ENCODE results near the gene ZNF438. TPM values are rescaled to one million over a fixed set of nuclear protein-coding genes. Genes with fewer than 3 reads are reported as not detected.

ZNF438 gene
- total RNA-seq, 2 donors from 2014 or later: 2.7 to 4.3 TPM

GRCh38 chr10:30863516-30864210 lies 168.0 kb downstream of the ZNF438 start:
- Histone ChIP-seq H3K9me3 (no peaks in the 10 kb centered on the region), H3K4me3 (no peak overlapping the region), H3K9ac (ENCODE audit: low read depth in 2 of 2, low read length in 2 of 2) (no peak overlapping the region), H3K27ac (no peak overlapping the region), H3K4me1 (no peaks in the 10 kb centered on the region), H3K36me3 (no peaks in the 10 kb centered on the region), H3K27me3 (no peaks in the 10 kb centered on the region)
- TF ChIP-seq CTCF (IDR thresholded peaks at IDR 0.05): no peak
- DNase-seq: no peak
- intact Hi-C loops (cut with DNase I): no loop called here

GRCh38 chr10:30862486-30862885 lies 169.2 kb downstream of the ZNF438 start:
- H3K36me3 ChIP-seq: no peaks in the 10 kb centered on the region
- H3K27me3 ChIP-seq: no peaks in the 10 kb centered on the region
- no peak for DNase-seq
- H3K9me3 ChIP-seq: no peaks in the 10 kb centered on the region
- H3K27ac ChIP-seq: no peak overlapping the region
- H3K9ac ChIP-seq (ENCODE audit: low read depth in 2 of 2, low read length in 2 of 2): no peak overlapping the region
- no peaks in the 10 kb centered on the region for H3K4me1 ChIP-seq
- intact Hi-C loops (cut with DNase I): no loop called here
- no peak overlapping the region for H3K4me3 ChIP-seq
- TF ChIP-seq CTCF (IDR thresholded peaks at IDR 0.05): no peak

GRCh38 chr10:30861976-30862375 lies 169.7 kb downstream of the ZNF438 start:
- intact Hi-C loops (cut with DNase I): no loop called here
- Histone ChIP-seq H3K9me3 (no peaks in the 10 kb centered on the region), H3K27ac (no peak overlapping the region), H3K4me3 (no peak overlapping the region), H3K27me3 (no peaks in the 10 kb centered on the region), H3K9ac (ENCODE audit: low read depth in 2 of 2, low read length in 2 of 2) (no peak overlapping the region), H3K4me1 (no peaks in the 10 kb centered on the region), H3K36me3 (no peaks in the 10 kb centered on the region)
- TF ChIP-seq CTCF (IDR thresholded peaks at IDR 0.05): no peak
- DNase-seq: no peak

- no peak overlapping the region for H3K4me3 ChIP-seq
- H3K9me3 ChIP-seq: no peaks in the 10 kb centered on the region
- no peak overlapping the region for H3K27ac ChIP-seq
- TF ChIP-seq CTCF (IDR thresholded peaks at IDR 0.05): no peak
- H3K27me3 ChIP-seq: no peaks in the 10 kb centered on the region
- no peaks in the 10 kb centered on the region for H3K4me1 ChIP-seq
- H3K36me3 ChIP-seq: no peaks in the 10 kb centered on the region
- intact Hi-C loops (cut with DNase I): no loop called here
- no peak for DNase-seq
- no peak overlapping the region for H3K9ac ChIP-seq (ENCODE audit: low read depth in 2 of 2, low read length in 2 of 2)
Observed at GRCh38 chr10:30861221-30861620, 170.4 kb downstream of the ZNF438 start.

- H3K4me3 ChIP-seq: no peak overlapping the region
- H3K36me3 ChIP-seq: no peaks in the 10 kb centered on the region
- TF ChIP-seq CTCF (IDR thresholded peaks at IDR 0.05): no peak
- H3K27ac ChIP-seq: no peak overlapping the region
- no peak overlapping the region for H3K9ac ChIP-seq (ENCODE audit: low read depth in 2 of 2, low read length in 2 of 2)
- DNase-seq: no peak
- intact Hi-C loops (cut with DNase I): no loop called here
- H3K9me3 ChIP-seq: no peaks in the 10 kb centered on the region
- H3K27me3 ChIP-seq: no peaks in the 10 kb centered on the region
- H3K4me1 ChIP-seq: no peaks in the 10 kb centered on the region
Observed at GRCh38 chr10:30858499-30858898, 173.2 kb downstream of the ZNF438 start.
